OCI-M2 (cell line): Measurements from ENCODE around the gene HEY2.
A peak's percentile ranks its signal among the peaks of the same experiment; 100 is the strongest.

Source experiments
- DNase-seq: peaks from one replicate; lab custom pipeline; 2025; ENCODE audit not compliant: unreplicated experiment; lab: John Stamatoyannopoulos, UW

HEY2 gene

GRCh38 chr6:125743604-125744003 is 5.8 kb upstream of the HEY2 start:
- DNase-seq = no peak

DNA sequence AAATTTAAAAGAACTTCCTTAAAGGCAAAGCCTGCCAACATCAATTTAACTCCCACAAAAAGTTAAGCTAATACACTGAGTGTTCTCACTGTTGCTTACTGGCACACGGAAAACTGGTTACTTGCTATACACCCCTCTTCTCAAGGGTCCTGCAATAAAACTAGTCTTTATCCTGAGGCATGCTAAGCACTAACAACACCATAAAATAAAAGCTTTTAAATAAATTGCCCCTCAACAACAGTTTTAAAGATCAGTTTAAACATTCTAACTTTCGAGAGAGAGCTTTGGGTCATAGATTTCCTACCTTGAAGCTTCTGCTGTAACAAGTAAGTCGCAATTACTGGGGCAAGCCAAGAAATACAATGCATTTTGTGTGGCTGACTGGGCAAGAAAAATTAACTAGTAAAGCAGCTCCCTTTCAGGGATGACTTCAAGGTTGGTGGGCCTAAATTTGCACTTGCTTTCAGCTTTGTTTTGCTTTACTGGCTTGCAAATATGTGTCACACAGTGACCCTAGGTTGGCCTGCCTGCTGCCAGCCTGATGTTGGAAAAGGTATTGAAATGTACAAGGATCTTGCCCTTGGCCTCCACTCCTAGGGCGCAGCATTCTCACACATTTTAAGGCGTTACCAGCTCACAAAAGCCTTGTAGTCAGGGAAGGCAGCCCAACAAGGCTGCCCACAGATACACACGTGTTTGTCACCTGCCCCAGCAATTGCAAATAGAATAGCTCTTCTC is 4.0 kb upstream of the HEY2 start:
- no peak for DNase-seq

DNA sequence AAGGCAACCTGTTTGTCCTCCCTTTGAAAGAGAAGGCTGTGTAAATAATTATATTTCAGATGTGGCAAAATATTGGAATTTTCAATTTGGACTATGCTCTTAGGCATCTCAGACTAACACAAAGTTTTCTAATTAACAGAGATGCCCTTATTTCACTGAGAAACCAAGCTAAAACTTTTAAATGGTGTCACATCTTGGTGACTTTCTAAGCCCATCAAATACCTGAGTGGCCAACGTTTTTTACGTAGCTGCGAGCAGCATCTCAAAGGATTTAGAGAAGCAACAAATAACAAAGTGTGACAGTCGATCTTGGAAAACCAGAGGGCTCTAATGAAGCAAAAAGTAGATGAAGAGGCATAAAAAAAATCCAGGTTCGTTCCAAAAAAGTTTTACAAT is 3.4 kb upstream of the HEY2 start:
- DNase-seq = no peak

DNA sequence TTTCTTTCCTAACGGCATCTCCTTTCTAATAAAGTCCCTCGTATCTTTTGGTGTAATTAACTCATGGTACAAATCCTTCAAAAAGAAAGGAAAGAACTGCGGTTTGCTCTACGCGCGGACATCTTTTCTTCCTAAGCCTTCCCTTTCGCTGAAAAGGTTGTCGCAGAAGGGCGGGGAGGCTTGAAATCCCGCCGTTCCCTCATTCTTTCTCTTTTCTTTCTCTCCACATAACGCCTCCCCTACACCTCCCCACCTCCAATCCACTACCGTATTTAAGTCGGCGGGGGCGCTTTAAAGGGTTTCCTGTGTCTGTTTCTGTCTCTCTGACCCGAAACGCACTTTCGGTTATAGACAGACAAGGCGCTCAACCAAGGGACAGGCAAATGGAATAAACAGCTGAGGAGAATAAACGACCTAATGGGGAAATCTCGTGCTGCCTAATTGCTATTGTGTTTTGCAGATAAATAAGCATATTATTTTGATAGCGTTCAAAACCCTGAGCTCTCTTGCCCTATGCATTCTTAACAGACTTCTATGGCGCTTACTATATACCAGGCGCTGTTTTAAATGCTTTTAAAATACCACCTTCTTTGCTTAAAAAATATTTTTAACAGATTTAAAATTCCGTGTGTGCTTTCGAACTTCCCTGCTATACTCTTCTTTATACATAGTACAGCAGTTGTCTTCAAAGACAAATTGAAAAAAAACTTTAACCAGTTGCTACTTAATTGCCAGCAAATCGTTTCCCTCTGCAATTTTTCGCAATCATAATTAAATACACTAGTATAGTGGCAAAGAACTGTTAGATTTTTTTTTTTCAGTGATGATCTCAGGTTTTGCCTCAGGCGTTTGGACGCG is 2.5 kb upstream of the HEY2 start:
- DNase-seq = peak; percentile 92

DNA sequence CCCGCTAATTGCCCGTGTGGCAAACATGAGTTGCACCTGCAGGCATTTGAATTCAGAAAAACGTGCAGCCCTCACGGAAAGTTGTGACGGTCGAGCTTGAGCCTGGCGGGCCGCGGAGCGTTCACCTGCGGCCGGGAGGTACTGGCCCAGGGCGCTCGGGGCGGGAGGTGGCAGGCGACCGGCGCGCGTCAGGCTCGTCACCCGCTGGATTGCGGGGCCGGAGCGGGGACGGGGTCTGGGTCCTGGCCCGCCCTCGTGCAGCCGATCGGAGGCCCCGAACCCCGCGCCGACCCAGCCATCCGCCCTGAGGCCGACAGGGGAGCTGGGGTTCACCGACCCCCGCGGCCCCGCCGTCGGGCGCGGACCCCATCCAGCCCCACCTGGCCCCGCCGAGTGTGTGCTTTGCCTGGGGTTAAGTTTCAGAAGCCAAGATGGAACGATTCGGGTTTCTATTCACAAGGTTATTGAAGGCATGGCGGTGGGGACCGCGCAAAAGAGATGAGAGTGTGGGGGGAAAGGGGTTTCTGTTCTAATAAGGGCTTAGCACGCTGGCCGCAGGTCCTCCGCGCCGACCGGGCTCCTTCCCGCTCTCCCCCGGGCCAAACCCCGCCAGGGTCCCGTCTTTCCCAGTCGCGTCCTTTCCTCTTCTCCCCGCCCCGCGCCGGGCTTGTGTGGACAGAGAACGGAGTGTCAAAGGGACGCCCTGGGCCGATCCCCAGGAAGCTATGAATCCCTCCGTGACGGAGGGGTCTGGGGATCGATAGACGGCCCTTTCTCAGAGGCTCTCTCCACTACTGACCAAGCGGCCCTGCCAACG is 1.6 kb upstream of the HEY2 start:
- DNase-seq = no peak

DNA sequence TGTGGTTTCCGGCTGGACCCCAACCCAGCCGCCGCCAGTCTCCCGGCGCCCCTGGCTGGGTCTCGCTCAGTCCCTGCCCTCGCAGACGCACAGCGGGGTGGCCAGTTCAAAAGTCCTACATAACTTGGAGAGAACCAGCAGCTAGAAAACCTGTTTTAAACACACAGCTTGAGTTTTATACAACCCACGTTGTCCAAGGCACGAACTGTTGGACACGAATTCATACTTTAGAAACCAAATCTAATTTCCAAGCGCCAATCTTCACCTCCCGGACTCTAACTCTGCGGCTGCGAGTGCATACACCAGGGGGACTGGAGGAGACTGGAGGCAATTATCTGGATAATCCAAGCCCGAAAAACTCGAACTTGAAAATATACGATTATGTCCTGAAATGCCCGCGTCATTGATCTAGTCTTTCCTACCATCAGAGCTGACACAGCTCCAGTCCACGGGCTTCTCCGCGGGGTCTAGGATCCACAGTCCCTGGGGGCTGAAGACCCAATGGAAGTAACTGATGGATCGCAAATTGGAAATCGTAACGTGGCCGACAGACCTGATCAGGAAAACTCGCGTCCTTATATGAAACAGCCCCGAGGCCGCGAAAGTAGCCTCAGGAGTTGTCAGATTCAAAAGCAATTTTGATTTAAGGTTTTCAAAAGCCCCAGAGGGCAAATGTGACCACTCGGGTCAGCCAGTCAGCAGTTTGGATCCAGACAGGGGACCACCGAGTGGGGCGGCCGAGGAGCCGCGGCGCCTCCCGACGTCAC is 843 bp upstream of the HEY2 start:
- DNase-seq = peak; percentile 39

GRCh38 chr6:125749865-125750691 is 646 bp downstream of the HEY2 start:
- DNase-seq = no peak

- DNase-seq = no peak
Measured at GRCh38 chr6:125750692-125751333, 1.4 kb downstream of the HEY2 start.

DNA sequence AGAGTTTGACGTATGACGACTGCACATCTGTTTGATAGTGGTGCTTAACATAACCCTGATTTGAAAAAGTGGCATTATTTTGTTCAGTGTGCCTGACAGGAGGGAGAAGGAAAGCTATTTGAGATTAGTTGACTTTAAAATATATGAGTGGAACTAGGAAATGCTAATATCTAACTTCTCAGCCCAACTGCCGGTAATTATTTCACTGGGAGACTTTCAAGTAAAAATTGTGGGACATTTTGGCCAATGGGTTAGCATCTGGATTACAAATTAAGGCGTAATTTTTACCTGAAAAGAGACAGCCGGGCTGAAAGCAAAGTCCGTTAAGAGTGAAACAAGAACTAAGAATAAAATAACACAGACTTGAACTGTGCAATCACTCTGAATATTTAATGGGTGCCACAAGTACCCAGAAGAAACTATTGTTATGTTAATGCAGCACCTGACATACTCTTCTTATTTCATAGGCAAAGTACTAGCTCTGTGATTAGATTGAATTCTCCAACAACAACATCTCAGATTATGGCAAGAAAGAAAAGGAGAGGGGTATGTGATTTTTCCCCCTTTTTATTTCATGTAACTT is 2.0 kb downstream of the HEY2 start:
- no peak for DNase-seq

DNA sequence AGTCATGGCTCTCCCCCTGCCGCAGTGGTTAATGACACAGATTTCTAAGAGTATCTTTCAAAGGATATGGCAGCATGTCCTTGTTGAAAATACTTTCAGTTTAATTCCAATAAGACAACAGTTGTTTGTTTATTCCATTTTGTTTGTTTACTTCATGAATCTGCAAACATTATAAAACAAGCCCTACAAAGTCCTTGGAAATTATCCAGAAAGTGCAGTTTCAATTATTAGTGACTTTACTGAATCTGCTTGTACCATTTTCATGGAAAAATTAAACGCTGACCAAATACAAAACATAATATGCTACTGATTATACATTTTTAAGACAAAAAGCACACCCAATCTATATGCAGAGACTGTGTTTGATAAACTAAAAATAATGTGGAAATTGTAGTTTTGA is 3.3 kb downstream of the HEY2 start:
- no peak for DNase-seq

- no peak for DNase-seq
Measured at GRCh38 chr6:125753218-125753936, 3.9 kb downstream of the HEY2 start.

DNA sequence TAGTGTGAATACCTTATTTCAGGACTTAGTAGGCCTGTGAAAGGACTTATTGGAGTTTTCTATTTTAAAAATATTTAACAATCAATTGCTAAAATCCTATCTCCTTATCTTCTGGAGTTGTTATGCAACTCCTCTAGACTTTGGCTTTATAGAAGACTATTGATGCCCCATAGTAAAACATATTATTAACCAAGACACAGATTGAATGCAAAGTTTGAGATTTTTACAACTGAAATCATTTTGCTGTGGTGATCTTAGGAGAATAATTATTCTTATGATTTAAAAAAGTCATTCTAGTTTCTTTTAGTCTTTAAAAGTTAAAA is 4.5 kb downstream of the HEY2 start:
- no peak for DNase-seq

- no peak for DNase-seq
Measured at GRCh38 chr6:125754566-125754965, 5.1 kb downstream of the HEY2 start.

DNA sequence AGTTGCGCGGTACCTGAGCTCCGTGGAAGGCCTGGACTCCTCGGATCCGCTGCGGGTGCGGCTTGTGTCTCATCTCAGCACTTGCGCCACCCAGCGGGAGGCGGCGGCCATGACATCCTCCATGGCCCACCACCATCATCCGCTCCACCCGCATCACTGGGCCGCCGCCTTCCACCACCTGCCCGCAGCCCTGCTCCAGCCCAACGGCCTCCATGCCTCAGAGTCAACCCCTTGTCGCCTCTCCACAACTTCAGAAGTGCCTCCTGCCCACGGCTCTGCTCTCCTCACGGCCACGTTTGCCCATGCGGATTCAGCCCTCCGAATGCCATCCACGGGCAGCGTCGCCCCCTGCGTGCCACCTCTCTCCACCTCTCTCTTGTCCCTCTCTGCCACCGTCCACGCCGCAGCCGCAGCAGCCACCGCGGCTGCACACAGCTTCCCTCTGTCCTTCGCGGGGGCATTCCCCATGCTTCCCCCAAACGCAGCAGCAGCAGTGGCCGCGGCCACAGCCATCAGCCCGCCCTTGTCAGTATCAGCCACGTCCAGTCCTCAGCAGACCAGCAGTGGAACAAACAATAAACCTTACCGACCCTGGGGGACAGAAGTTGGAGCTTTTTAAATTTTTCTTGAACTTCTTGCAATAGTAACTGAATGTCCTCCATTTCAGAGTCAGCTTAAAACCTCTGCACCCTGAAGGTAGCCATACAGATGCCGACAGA is 9.9 kb downstream of the HEY2 start:
- no peak for DNase-seq

GRCh38 chr6:125759959-125760457 is 10.6 kb downstream of the HEY2 start:
- DNase-seq = no peak

GRCh38 chr6:125764121-125764671 is 14.8 kb downstream of the HEY2 start:
- no peak for DNase-seq

DNA sequence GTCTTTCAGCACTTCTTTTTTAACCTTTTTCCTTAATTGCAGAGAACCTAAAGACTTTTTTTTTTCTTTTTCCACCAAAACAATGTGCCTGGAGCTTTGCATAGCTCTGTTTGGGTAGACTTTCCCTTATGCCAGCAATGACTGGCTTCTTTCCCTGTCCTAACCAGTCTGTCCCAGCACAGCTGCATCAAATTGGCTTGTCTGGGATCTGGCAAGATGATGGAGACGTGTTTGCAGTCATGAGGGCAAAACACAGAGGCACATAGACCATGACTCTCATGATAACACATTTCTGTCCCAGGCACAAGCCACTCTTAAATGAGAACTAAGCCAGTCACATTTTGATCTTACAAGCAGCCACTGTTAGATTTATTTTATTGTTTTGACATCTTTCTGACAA is 16.5 kb downstream of the HEY2 start:
- DNase-seq = no peak

GRCh38 chr6:125766641-125767040 is 17.2 kb downstream of the HEY2 start:
- DNase-seq = no peak
